Mammary epithelial cell (primary cell): ENCODE results near the gene MSRB3.

Experiments
- EZH2 ChIP-seq: IDR thresholded peaks from 2 replicates; pipeline ENCODE4 v1.6.1; 2012; ENCODE audit warnings: low read length, inconsistent platforms, borderline replicate concordance
- TF ChIP-seq, protein P1 (sequence below), 2 donors: IDR thresholded peaks in 1 of 2; conservative IDR thresholded peaks in 1 of 2; 2 replicates each; pipeline ENCODE4 v1.5.1; 2011 to 2012; ENCODE audit warnings: inconsistent platforms in 2 of 2, low read length in 2 of 2, mild to moderate bottlenecking in 2 of 2, control low read depth in 1 of 2, low read depth in 1 of 2; ENCODE audit not compliant: insufficient read depth in 1 of 2; ENCODE audit errors: extremely low read depth in 1 of 2

DNA sequence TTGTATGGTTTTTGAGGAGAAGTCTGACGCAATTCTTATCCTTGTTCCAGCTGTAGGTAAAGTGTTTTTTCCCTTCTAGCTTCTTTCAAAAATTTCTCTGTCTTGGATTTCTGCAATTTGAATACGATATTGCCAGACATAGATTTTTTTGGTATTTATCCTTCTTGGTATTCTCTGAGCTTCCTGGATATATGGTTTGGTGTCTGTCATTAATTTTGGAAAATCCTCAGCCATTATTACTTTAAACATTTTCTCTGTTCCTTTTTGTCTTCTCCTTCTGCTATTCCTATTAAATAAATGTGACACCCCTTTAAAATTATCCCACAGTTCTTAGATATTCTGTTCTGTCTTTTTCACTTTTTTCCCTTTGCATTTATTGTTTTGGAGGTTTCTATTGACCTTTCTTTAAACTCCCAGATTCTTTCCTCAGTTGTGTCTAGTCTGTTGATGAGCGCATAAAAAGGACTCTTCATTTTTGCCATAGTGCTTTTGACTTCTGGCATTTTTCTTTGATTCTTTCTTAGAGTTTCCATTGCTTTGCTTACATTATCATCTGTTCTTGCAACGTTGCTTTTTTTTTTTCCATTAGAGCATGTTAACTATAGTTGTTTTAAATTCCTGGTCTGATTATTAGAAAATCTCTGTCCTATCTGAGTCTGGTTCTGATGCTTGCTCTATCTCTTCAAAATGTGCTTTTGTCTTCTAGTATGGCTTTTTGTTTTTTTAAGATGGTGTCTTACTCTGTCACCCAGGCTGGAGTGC lies 129.1 kb downstream of the MSRB3 start:
- TF ChIP-seq, protein P1, sequence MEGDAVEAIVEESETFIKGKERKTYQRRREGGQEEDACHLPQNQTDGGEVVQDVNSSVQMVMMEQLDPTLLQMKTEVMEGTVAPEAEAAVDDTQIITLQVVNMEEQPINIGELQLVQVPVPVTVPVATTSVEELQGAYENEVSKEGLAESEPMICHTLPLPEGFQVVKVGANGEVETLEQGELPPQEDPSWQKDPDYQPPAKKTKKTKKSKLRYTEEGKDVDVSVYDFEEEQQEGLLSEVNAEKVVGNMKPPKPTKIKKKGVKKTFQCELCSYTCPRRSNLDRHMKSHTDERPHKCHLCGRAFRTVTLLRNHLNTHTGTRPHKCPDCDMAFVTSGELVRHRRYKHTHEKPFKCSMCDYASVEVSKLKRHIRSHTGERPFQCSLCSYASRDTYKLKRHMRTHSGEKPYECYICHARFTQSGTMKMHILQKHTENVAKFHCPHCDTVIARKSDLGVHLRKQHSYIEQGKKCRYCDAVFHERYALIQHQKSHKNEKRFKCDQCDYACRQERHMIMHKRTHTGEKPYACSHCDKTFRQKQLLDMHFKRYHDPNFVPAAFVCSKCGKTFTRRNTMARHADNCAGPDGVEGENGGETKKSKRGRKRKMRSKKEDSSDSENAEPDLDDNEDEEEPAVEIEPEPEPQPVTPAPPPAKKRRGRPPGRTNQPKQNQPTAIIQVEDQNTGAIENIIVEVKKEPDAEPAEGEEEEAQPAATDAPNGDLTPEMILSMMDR (conservative IDR thresholded peaks at IDR 0.05 in 1 of 2, IDR thresholded peaks at IDR 0.05 in 1 of 2; ENCODE audit: extremely low read depth in 1 of 2, insufficient read depth in 1 of 2, low read depth in 1 of 2, low read length in 2 of 2), result no peak
- TF ChIP-seq EZH2, result no peak
